Transverse colon (tissue), 4 donors: Measurements from ENCODE around the gene BLID. TPM values are rescaled to one million over a fixed set of nuclear protein-coding genes. Genes with fewer than 3 reads are reported as not detected.

Experiments
- DNase-seq: peaks from one replicate; pipeline ENCODE4 v3.0.0-alpha.2; 2019
- H3K27ac ChIP-seq, 4 donors: fragments of 200-600 bp; sonication (generic); 2 replicates each; pipeline ENCODE4 v1.5.1; 2016 to 2018; ENCODE audit warnings: inconsistent platforms in 4 of 4
- H3K27me3 ChIP-seq: fragments of 200-600 bp; sonication (generic); 2 replicates; pipeline ENCODE4 v1.5.1; 2017; ENCODE audit warnings: inconsistent platforms
- H3K36me3 ChIP-seq, 4 donors: fragments of 200-600 bp; sonication (generic); 2 replicates each; pipeline ENCODE4 v1.5.1; 2017 to 2019; ENCODE audit warnings: inconsistent platforms in 4 of 4
- H3K4me1 ChIP-seq, 4 donors: fragments of 200-600 bp; sonication (generic); 2 replicates each; pipeline ENCODE4 v1.5.1; 2017 to 2020; ENCODE audit warnings: inconsistent platforms in 4 of 4
- H3K4me3 ChIP-seq, 4 donors: fragments of 200-600 bp; sonication (generic); 1 replicate in 1 of 4; 2 replicates in 3 of 4; pipeline versions ENCODE4 v1.5.1 to v1.6.1; 2017 to 2019; ENCODE audit warnings: inconsistent platforms in 4 of 4
- H3K9me3 ChIP-seq, 2 donors: fragments of 200-600 bp; sonication (generic); 2 replicates each; pipeline ENCODE4 v1.5.1; 2017 to 2019; ENCODE audit warnings: inconsistent platforms in 2 of 2
- CTCF ChIP-seq, 5 experiments: fragments of 200-600 bp in 3 of 5; fragments of 450-650 bp in 2 of 5; sonication (generic) in 3 of 5; IDR thresholded peaks; 1 replicate in 2 of 5; 2 replicates in 3 of 5; pipeline ENCODE4 v1.5.1; 2016 to 2017; ENCODE audit warnings: antibody characterized with exemption in 5 of 5, inconsistent platforms in 3 of 5, mild to moderate bottlenecking in 2 of 5, moderate library complexity in 1 of 5
- EP300 ChIP-seq: sonication (generic); formaldehyde crosslinking; IDR thresholded peaks from one replicate; pipeline ENCODE4 v1.6.1; 2017; ENCODE audit warnings: antibody characterized with exemption, low read depth
- POLR2A ChIP-seq: fragments of 450-650 bp; IDR thresholded peaks from one replicate; pipeline ENCODE4 v1.6.1; 2016; ENCODE audit warnings: antibody characterized with exemption, mild to moderate bottlenecking, moderate library complexity
- POLR2AphosphoS5 ChIP-seq, 3 donors: sonication (generic); formaldehyde crosslinking; IDR thresholded peaks; one replicate each; pipeline ENCODE4 v1.6.1; 2016; ENCODE audit warnings: antibody characterized with exemption in 3 of 3
- WGBS, 2 donors: methylation state at CpG; one replicate each; pipeline ENCODE4 v1.1.5; 2018; ENCODE audit warnings: low coverage in 1 of 2; 5-methylcytosine and 5-hydroxymethylcytosine counted together
- in situ Hi-C, 4 donors: fragments of 200-750 bp; cut with MboI; loops; one replicate each; pipeline versions ENCODE4 v1.15.0 to v1.15.1; 2017; ENCODE audit warnings: low sequenced_read_pairs in 3 of 4, low pct_ligation_motif_present in 1 of 4, low pct_unique_long_range_greater_than_20kb in 1 of 4
- intact Hi-C: fragments of 100-400 bp; cut with DNase I; formaldehyde crosslinking; loops from one replicate; pipeline ENCODE4 v1.15.1; 2023; ENCODE audit warnings: low total_unique reads
- total RNA-seq, 4 donors: library from RNA; depleted of rRNA; stranded (reverse); fragments of >200 nt; gene quantifications; one replicate each; pipeline ENCODE4 v1.1.0, GENCODE V29; 2016

The BLID gene
- total RNA-seq, 4 donors from 2014 or later = not detected

GRCh38 chr11:122114976-122115375 is 1.0 kb downstream of the BLID start:
- 35 to 50% methylated on average over 2 of the region's 2 CpGs for WGBS, 2 donors
- no peaks in the 10 kb centered on the region for H3K9me3 ChIP-seq
- no peaks in the 10 kb centered on the region for H3K4me1 ChIP-seq
- in situ Hi-C loops = no loop called here
- intact Hi-C loops = no loop called here
- DNase-seq = no peak
- TF ChIP-seq POLR2A = no peak
- no peak for TF ChIP-seq EP300
- no peak for TF ChIP-seq POLR2AphosphoS5 (IDR thresholded peaks at IDR 0.05)
- TF ChIP-seq CTCF (IDR thresholded peaks at IDR 0.05) = no peak
- H3K4me3 ChIP-seq = no peak overlapping the region
- no peaks in the 10 kb centered on the region for H3K27me3 ChIP-seq
- no peaks in the 10 kb centered on the region for H3K36me3 ChIP-seq
- H3K27ac ChIP-seq = no peak overlapping the region

- no peaks in the 10 kb centered on the region for H3K27me3 ChIP-seq
- in situ Hi-C loops = no loop called here
- intact Hi-C loops = no loop called here
- 69 to 72% methylated on average over 8 of the region's 8 CpGs for WGBS, 2 donors
- TF ChIP-seq POLR2A (no peak), CTCF (IDR thresholded peaks at IDR 0.05) (no peak)
- H3K4me3 ChIP-seq = no peak overlapping the region
- no peaks in the 10 kb centered on the region for H3K4me1 ChIP-seq
- DNase-seq = no peak
- H3K36me3 ChIP-seq = no peaks in the 10 kb centered on the region
- H3K27ac ChIP-seq = no peak overlapping the region
- H3K9me3 ChIP-seq = no peaks in the 10 kb centered on the region
These were observed 1.9 kb downstream of the BLID start for GRCh38 chr11:122113836-122114825.

- TF ChIP-seq POLR2A (no peak), POLR2AphosphoS5 (IDR thresholded peaks at IDR 0.05) (no peak), CTCF (IDR thresholded peaks at IDR 0.05) (no peak), EP300 (no peak)
- 58 to 66% methylated on average over 5 of the region's 5 CpGs for WGBS, 2 donors
- intact Hi-C loops (no loop called here), in situ Hi-C loops (no loop called here)
- Histone ChIP-seq H3K4me1 (no peaks in the 10 kb centered on the region), H3K9me3 (no peaks in the 10 kb centered on the region), H3K27me3 (no peaks in the 10 kb centered on the region), H3K4me3 (no peak overlapping the region), H3K36me3 (no peaks in the 10 kb centered on the region), H3K27ac (no peak overlapping the region)
- DNase-seq = no peak
These were observed 3.3 kb downstream of the BLID start for GRCh38 chr11:122112470-122113365.

GRCh38 chr11:122109932-122110331 is 6.1 kb downstream of the BLID start:
- TF ChIP-seq POLR2A = no peak
- TF ChIP-seq CTCF (IDR thresholded peaks at IDR 0.05) = no peak
- no peak for TF ChIP-seq EP300
- no peak for TF ChIP-seq POLR2AphosphoS5 (IDR thresholded peaks at IDR 0.05)
- in situ Hi-C loops (loop anchor here in 2 of 4 donors (10.0 kb wide), 1 partner anchor 455 kb away; no protein-coding TSS in a partner anchor), intact Hi-C loops (no loop called here)
- Histone ChIP-seq H3K27ac (no peak overlapping the region), H3K27me3 (no peaks in the 10 kb centered on the region), H3K4me1 (no peaks in the 10 kb centered on the region), H3K4me3 (no peak overlapping the region), H3K36me3 (no peaks in the 10 kb centered on the region), H3K9me3 (no peaks in the 10 kb centered on the region)
- WGBS, 2 donors = 94 to 100% methylated on average over 4 of the region's 4 CpGs
- no peak for DNase-seq
